ENCODE data around the gene CCDC92. TPM values are rescaled to one million over a fixed set of nuclear protein-coding genes. Genes with fewer than 3 reads are reported as not detected.

The CCDC92 gene
- total RNA-seq, 1 experiment from 2014 or later: 8.3 TPM

DNA sequence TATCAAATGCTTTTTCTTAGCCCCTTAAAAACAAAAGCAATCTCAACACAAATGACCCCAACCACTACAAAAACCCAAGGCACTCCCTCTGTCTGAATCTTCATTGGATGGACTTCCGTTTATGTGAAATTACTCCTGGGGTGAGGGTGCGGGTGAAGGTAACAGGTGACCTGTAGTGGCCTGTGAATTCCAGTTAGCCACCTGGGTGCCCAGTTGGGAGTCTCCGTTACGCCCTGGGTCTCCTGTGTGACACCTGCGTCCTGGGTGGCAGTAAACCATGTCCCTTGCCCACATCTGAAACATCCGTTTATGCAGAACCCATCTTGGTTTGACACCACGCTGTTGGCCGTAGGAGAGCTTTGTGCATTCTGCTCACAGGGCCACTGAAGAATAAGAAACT is 62.6 kb downstream of the CCDC92 start:
- DNase-seq (ENCODE audit: low read depth): no peak

DNA sequence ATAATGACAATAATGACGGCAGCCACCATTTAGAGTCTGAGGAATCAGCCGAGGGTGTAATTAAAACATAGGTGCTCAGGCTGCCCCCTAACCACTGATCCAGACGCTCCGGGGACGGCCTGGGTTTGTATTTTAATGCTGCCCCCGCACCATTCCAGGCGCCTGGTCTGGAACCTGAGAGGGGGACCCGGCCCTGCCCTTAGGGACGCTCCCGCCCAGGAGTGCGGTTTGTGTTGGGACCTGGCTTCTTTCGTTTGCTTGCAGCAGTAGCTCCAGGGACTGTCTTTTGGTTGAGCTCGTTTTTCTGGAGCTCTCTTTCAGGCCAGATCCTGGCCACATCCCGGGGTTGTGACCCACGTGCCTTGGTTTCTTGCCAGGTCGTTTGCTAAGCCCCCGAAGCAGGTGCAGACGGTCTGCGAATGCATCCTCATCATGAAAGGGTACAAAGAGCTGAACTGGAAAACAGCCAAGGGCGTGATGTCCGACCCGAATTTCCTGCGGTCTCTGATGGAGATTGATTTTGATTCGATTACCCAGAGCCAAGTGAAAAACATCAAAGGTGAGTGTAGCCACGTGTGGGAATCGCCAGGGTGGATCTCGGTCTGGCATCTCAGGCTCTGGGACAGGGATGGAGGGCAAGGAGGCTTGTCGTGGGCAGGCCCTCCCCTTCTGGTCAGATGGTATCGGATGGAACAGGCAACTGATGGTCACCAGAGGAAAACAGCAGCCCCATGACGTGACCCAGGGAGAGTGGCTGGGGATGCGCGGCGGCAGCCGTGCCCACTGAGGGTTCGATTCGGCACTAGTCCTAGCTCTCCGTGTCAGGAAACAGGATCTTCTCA is 63.5 kb downstream of the CCDC92 start:
- DNase-seq (ENCODE audit: low read depth): no peak

DNA sequence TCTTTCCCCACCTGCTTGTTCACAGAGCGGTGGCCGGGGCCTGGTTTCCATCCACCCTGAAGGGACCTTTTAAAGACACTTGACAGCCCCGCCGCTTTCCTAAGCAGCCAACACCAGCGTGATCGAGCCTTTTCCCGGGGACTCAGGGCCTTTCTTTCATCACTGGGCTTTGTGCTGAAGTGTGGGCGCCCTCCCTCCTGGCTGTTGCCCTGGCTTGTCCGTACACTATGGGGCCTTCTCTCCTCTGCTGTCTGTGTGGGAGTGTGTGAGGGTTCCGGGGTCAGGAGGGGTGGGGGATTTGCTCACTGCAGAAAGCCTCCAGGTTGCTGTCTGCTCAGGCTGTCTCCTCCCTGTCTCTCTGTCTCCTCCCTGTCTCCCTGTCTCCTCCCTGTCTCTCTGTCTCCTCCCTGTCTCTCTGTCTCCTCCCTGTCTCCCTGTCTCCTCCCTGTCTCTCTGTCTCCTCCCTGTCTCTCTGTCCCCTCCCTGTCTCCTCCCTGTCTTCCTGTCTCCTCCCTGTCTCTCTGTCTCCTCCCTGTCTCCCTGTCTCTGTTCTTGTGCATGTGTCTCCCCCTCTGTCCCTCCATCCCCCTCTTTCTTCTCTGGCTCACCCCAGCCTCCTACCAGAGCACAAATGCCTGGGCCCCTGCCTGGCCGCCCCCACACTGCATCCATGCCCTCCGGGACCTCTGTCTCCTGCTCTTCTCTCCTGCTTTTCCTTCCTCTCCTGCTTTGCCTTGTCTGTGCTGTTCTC is 64.7 kb downstream of the CCDC92 start:
- DNase-seq (ENCODE audit: low read depth): no peak

DNA sequence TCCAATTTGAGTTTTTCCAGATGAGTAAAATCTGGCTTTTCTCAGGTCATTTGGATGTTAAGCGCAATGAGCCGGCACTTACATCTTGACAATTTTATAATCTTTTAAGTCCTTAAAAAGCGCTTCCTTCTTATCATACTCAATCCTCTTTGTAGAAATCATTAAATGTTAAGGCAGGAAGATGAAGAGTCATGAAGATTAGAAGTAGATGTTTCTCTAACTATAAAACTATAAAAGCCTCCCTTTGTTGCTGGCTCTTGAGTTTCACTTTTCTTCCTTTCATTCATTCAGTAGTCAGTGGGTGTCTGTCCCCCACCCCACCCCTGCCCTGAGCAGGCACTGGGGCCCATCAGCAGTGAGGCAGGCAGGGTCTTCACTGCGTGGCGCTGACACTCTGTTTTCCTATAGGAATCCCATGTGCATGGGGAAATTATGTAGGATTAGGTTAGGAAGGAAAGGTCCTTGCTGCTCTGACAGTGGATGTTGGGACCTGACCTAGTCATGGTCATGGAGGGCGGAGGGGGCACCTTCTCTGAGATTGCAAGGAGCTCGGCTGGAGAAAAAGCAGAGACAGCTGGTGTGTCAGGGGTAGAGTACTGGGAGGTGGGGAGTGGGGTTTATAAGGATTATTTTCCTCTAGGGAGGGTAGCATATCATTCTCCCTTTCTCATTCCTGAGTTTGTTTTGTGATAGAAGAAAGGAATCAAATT is 65.8 kb downstream of the CCDC92 start:
- DNase-seq (ENCODE audit: low read depth): no peak

DNA sequence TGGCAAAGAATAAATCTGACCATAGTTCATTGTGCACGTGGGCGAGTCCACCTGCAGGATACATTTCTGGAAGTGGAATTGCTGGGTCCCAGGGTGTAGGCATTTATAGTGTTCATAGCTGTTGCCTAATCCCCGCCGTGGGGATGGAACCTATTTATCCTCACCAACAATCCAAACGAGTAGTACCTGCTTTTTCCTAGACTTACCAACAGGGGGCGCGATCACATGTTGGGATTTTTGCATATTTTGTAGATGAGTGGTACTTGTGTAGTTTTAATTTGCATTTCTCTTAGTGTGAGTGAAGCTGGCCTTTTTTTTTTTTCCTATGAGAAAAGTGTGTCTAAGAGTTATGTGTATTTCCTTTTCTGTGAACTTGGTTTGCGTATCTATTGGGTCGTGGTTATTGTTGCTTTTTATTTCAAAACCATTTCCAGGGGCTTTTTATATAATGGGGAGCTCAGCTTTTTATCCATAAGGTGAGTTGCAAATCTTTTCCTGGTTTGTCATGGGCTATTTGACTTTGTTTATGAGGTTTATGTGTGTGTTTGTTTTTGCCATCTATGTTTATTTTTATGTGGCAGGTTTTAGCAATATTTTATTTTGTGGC is 67.2 kb downstream of the CCDC92 start:
- peak; percentile 62 for DNase-seq (ENCODE audit: low read depth)

DNA sequence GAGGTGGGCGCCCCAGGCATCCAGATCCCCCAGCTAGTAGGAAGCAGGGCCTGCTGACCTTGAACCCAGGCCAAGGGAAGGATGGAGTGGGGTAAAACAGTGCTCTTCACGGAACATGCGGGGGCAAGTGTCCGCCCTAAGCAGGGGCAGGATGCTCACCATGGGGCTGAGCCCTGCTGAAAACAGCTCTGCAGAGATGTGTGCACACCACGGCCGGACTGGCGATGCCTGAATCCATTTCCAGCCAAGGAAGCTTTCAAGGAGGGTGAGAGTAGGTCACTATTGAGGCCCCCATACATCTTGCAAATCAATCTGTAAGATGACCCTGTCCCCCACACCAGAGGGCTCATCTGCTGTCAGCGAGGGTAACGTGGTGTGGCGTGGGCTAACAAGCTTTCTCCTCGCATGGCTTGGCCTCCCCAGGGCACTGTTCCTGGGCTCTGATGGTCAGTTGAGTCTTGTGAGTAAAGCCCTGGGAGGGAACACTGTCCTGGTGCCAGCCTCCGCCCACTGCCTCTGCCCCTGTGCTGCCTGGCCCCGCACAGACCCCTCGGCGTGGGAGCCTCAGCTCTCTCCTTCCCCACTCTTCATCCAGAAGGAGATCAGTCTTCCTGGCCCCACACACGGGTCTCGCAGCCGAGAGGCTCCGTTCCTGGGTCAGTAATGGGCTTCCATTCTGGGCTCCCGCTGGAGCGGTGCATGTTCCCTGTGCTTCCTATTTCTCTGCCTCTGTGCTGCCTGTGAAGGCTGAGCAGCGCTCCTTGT is 69.1 kb downstream of the CCDC92 start:
- DNase-seq (ENCODE audit: low read depth): no peak

DNA sequence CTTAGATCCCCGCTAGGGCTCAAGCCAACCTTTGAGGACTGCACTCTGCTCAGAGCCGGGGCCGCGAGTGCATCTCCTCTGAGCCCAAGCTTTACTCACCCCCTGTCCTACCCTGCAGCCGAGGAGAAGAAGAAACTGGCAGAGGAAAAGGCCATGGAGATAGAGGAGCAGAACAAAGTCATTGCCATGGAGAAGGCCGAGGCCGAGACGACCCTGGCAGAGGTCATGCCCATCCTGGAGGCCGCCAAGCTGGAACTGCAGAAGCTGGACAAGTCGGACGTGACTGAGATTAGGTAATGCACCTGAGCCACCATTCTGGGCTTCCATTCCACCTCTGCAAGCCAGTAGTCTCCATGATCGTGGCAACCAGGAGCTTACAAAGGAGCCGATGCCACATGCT is 69.8 kb downstream of the CCDC92 start:
- DNase-seq (ENCODE audit: low read depth): no peak

DNA sequence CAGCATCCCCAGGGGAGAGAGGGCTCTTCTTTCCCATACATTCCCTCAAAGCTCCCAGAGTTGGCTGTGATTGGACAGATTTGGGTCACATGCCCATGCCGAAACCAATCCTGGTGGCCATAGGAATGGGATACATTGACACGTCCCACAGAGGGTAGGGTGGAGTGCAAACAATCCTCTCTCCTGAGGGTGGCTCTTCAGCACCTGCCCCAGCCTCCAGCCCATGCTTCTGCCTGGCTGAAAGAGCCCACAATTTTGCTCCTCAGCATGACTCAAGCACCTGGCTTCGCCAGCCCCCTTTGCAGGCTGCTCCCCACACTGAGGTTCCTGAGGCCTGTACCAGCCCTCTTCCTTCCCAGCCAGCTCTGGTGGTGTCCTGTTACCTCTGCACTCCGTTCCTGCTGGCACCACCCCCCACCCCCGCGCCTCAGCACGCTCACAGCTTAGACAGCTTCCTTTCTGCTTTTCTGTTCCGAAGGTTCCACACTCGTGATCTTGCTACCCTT is 71.7 kb downstream of the CCDC92 start:
- DNase-seq (ENCODE audit: low read depth): no peak

DNA sequence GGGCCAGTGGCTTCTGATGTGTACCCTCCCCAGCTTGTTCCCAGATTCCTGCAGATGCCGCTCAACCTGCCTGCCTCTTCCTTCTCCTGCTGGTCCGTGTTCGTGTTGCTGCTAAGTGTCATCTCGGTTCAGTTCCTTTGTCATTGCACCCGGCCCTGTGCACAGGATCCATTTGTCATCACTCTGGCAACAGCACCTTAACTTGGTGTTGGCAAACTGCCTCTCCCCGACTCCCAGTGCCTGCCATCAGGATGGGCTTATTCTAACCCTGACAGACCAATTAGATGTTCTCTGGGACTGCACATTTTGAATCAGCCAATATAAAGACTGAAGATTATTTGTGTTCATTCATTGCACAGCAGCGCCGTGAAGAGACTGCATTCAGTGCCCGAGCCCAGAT is 73.3 kb downstream of the CCDC92 start:
- DNase-seq (ENCODE audit: low read depth): no peak

DNA sequence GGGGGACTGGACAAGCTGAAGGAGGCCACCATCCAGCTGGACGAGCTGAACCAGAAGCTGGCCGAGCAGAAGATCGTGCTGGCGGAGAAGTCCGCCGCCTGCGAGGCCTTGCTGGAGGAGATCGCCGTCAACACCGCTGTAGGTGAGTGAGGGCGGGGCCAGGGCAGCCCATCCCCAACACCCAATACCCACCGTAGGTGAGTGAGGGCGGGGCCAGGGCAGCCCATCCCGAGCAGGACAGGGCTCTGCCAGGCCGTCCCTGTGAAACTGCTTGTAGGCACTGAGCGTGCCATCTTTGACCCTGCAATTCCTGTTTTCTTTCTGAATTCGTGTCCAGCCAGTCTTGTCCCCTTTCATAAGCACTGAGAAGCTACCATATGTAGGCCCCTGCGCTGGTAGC is 74.0 kb downstream of the CCDC92 start:
- no peak for DNase-seq (ENCODE audit: low read depth)

DNA sequence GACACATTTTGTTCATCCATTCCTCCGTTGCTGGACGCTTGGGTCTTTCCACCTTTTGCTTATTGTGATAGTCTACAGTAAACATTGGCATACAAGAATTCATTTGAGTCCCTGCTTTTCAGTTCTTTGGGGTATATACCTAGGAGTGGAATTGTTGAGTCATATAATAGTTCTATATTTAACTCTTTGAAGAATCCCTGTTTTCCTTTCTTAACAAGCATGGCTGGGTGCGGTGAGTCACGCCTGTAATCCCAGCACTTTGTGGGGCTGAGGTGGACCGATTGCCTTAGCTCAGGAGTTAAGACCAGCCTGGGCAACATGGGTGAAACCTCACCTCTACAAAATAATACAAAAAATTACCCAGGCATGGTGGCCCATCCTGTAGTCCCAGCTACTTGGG is 75.4 kb downstream of the CCDC92 start:
- peak; percentile 82 for DNase-seq (ENCODE audit: low read depth)

DNA sequence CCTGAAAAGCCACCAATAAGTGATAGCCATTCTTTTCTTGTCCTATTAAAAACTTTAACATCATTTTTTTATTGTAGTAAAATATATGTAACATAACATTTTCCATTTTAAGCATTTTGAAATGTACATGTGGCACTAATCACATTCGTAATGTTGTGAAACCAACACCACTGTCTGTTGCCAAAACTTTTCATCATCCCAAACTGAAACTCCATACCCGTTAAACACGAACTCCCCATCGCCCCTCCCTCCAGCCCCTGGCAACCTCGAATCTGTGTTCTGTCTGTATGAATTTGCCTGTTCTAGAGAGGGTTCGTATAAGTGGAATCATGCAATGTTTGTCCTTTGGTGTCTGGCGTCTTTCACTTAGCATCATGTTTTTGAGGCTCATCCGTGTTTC is 75.9 kb downstream of the CCDC92 start:
- DNase-seq (ENCODE audit: low read depth): peak; percentile 36

DNA sequence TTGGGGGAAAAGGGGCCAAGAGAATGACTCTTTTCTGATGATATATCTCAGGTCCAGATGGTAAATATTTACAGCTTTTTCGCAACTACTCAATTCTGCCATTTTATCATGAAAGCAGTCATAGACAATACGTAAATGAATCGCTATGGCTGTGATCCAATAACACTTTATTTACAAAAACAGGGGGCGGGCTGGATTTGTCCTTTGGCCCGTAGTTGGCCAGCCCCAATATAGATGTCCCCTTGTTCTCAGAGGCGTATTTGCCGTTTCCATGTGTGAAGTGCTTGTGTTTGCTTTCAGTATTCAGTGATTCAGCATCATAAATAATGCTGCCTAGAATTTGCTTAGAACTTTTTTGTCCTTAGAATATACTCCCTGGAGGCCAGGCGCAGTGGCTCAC is 77.2 kb downstream of the CCDC92 start:
- no peak for DNase-seq (ENCODE audit: low read depth)

DNA sequence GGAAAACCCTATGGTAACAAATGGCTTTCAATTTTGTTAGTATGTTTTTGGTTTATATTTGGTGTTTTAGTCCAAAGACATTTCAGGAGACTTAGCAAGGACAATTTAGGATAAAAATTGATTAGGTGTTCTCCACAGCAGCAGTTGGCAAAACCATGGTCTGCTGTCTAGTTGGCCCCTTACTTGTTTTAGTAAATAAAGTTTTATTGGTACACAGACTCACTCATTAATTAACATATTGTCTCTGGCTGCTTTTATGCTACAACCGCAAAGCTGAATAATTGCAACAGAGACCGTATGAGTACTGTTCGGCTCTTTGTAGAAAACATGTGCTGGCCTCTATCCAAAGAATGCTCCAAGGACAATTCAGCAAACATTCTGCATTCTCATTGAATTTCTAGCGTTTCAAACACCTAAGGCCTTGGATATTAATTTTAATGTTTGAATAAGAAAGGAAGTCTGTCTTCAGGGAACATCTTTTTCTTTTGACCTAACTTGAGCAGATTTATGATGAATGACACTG is 77.7 kb downstream of the CCDC92 start:
- no peak for DNase-seq (ENCODE audit: low read depth)

DNA sequence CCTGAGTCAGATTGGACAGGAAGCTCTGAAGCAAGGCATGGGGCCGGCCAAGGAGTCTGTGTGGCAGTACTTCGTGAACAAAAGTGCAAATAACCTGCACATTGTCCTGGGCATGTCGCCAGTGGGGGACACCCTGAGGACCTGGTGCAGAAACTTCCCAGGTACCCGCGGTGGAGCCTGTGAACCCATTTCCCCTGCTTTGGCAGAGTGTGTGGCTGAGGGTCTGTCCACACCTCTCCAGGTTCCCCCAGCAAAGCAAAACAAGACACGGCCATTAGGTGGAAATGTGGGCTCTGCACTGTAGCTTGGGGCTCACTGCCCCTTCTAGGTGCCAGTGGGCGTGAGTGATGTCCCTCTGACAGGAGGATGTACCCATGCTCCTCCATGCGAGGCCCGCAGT is 79.4 kb downstream of the CCDC92 start:
- DNase-seq (ENCODE audit: low read depth): no peak

DNA sequence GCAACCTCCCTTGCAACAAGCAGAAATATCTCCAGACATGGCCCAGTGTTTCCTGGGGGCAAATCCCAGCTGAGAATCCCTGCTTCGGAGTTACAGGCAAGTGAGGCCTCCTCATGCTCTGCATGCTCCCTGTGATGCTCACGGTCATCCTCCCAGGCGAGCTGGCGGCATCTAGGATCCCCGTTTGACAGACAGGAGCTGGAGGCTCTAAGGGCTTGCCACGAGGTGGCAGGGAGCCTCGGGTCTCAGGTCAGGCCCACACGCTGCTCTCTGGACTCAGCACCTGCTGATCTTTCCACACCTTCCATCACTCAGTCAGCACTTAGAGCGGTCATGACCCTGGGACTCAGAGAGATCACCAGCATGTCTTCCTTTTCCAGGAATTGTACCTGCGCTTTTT is 79.8 kb downstream of the CCDC92 start:
- no peak for DNase-seq (ENCODE audit: low read depth)

DNA sequence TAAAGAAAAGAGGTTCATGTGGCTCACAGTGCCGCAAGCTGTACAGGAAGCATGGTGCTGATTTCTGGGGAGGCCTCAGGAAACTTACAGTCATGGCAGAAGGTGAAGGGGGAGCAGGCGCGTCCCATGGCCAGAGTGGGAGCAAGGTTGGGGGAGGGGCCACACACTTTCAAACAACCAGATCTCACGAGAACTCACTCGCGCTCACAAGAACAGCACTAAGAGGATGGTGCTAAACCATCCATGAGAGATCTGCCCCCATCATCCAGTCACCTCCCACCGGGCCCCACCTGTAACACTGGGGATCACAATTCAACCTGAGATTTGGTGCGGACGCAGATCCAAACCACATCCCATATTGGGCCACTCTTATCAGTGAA is 80.5 kb downstream of the CCDC92 start:
- DNase-seq (ENCODE audit: low read depth): no peak

DNA sequence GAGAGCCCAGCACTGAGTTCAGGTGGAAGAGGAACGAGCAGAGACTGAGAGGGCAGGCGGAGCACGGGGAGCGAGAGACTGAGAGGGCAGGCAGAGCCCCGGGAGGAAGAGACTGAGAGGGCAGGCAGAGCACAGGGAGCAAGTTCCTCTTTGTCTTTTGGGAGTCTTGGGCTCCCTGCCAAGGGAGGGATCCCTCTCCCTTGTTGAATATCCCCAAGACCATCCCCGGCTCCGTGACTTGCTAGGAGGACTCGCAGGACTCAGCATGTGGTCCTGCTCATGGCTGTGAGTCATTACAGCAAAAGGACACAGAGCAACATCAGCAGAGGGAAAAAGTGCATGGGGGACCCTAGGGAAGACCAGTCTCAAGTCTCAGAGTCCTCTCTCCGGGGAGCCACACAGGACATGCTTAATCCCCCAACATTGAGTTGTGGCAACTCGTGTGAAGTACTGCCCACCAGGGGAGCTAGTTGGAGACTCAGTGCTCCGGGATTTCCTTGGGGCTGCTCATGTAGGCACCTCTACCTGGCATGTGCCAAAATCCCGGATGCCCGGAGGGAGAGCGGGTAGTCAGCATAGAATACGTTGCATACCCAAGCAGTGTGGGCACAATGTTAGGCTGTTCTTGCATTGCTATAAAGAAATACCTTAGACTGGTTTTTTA is 81.0 kb downstream of the CCDC92 start:
- DNase-seq (ENCODE audit: low read depth): no peak

DNA sequence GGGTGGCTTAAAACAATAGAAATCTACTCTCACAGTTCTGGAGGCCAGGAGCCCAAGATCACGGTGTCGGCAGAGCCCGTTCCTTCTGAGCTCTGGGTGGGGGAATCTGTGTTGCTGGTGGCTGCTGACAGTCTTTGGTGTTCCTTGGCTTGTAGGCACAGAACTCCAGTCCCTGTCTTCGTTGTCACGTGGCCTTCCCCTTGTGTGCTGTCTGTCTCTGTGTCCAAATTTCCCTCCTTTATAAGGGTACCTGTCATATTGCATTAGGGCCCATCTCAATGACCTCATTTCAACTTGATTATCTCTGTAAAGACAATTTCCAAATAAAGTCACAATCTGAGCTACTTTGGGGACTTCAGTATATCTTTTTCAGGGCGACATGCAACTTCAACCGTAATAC is 81.6 kb downstream of the CCDC92 start:
- DNase-seq (ENCODE audit: low read depth): no peak

DNA sequence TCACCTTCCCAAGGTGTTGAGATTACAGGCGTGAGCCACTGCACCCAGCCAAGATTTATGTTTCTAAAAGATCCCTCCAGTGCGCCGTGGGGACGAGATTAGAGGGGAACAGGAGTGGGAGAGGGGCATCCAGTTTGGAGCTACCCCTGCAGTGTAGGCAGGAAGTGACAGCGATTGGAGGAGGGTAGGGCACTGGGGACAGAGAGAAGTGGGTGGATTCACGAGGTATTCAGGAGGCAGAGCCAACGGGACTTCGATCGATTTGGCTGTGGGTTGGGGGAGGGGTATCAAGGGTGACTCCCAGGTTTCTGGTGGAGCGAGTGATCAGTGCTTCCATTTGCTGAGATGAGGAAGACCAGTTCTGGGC is 82.1 kb downstream of the CCDC92 start:
- DNase-seq (ENCODE audit: low read depth): no peak
